ENCODE data around the gene DNAJB1.

GRCh38 chr19:14565765-14566711 lies 47.8 kb upstream of the DNAJB1 start:
- TF ChIP-seq CTCF (conservative IDR thresholded peaks at IDR 0.05; ENCODE audit: low read depth, low read length) = no peak
- no peak for TF ChIP-seq EZH2 (IDR thresholded peaks at IDR 0.05; ENCODE audit: borderline replicate concordance, low read depth, low read length, poor library complexity, severe bottlenecking)

All from A673 (cell line).